GM19043 (cell line): Measurements from ENCODE around the gene ISG15.
A peak's percentile ranks its signal among the peaks of the same experiment; 100 is the strongest.

Source experiments
- ATAC-seq: cut with Tn5 transposase; IDR thresholded peaks from one replicate; pipeline ENCODE4 v1.9.1; 2021; ENCODE audit warnings: low read depth; ENCODE audit not compliant: unreplicated experiment

The ISG15 gene

DNA sequence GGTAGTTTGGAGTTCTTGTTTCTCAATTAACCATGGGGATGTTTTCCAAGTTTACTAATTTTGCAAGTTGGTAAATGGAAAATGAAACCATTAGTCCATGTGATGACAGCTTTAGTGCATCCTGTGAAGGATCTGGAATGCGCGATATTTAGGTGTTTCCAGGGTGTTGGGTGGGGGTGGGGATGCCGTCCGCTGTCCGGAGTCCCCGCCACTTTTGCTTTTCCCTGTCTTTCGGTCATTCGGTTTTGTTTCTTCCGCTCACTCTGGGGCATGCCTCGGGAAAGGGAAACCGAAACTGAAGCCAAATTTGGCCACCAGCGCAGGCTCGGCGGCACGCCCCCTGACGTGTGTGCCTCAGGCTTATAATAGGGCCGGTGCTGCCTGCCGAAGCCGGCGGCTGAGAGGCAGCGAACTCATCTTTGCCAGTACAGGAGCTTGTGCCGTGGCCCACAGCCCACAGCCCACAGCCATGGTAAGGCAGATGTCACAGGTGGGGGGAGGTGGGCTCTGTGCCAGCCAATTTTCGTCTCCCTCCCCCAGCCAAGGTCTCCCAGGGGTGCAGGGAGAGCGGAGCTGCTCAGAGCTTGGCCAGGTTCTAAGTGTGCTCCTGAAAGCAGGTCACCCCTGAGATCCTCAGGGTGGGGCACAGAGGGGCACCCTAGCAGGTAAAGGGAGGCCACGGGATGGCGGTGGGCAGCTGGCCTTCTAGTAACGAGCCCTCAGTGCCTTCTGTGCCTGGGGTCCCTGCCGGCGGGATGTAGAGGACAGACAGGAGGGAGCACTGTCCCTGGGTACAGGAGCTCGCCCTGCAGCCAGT, at the start of gene ISG15:
ISG15 (plus strand) TSS at position 393 of the 817 bp plus-strand sequence; CDS start at position 470, 77 bp downstream.
- ATAC-seq, result peak; percentile 86

DNA sequence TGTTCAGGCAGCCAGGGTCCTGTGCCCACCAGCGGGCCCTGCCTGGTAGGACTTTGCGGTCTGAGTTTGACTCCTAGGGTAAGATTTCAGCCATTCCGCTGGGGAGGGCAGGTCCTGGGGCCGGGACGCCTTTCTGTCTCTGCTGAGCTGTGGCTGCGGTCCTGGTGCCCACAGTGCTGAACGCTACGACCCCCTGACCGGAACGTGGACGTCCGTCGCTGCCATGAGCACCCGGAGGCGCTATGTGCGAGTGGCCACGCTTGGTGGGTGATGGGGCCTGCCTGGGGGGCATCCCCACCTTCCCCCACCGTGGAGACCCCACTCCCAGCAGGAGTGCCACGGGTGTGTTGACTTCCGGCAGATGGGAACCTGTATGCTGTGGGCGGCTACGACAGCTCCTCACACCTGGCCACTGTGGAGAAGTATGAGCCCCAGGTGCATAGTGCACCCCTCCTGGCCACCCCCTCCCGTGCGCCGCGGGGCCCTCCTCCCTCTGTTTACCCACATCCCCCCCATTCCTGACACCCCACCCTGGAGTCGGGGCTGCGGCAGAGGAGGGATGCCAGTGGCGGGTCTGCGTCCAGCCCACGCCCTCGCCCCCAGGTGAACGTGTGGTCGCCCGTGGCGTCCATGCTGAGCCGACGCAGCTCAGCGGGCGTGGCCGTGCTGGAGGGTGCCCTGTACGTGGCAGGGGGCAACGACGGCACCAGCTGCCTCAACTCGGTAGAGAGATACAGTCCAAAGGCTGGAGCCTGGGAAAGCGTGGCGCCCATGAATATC, 49.4 kb upstream of the ISG15 start:
- no peak for ATAC-seq

DNA sequence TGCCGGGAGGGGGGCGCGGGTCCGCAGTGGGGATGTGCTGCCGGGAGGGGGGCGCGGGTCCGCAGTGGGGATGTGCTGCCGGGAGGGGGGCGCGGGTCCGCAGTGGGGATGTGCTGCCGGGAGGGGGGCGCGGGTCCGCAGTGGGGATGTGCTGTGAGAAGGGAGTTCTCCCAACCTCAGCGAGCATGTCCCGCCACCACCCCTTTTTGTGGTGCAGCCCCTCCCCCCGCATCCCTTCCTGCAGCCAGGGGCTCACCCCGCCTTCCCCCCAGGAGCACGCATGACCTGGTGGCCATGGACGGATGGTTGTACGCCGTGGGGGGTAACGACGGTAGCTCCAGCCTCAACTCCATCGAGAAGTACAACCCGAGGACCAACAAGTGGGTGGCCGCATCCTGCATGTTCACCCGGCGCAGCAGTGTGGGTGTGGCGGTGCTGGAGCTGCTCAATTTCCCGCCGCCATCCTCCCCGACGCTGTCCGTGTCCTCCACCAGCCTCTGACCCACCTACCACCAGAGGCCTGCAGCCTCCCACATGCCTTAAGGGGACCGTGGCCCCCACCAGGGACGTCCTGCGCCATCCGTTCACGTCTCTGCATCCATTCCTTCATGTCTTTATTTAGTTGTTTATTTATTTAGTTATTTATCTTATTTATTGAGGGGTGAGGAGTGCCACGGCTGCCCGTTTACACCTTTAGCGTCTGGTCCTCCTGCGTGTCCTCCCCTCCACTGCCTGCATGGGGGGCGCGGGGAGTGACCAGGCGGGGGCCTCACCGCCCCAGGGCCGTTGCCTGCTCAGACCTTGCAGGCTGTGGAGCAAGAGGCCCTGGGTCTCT, 48.4 kb upstream of the ISG15 start:
- ATAC-seq, result no peak

DNA sequence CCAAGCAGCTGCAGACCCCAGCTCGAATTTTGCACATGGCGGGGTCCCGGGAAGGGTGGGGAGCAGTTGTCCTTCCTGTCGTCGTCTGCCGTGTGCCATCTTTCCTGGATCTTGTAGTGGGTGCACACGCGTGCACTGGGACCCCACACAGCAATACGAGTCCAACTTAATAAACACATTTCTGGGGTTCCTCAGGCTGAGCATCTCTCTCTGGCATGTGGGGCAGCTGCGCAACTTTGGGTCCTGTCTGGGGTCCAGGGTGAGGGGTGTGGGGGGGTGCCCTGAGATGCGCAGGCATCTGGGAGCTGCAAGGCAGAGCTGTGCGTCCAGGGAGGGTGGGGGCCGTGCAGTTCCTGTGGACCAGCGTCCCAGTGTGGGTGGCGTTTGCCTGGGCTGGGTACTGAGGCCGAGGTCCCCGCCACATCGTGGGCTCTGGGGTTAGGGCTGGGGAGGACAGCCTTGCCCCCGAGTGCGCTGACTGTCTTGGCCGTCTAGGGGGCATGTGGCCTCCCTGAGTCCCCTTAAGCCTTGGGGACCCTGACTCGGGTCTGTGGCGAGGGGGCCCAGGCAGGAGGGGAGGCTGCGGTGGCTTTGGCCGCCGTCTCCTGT, 47.7 kb upstream of the ISG15 start:
- ATAC-seq, result no peak

GRCh38 chr1:966135-966703, 47.1 kb upstream of the ISG15 start, which contains the start of gene PLEKHN1:
Gene PLEKHN1 (plus strand): TSS chr1:966482. CDS start chr1:966532, 50 bp downstream.
- no peak for ATAC-seq

- ATAC-seq, result peak; percentile 58
Measured at GRCh38 chr1:966704-967300, 46.5 kb upstream of the ISG15 start.

DNA sequence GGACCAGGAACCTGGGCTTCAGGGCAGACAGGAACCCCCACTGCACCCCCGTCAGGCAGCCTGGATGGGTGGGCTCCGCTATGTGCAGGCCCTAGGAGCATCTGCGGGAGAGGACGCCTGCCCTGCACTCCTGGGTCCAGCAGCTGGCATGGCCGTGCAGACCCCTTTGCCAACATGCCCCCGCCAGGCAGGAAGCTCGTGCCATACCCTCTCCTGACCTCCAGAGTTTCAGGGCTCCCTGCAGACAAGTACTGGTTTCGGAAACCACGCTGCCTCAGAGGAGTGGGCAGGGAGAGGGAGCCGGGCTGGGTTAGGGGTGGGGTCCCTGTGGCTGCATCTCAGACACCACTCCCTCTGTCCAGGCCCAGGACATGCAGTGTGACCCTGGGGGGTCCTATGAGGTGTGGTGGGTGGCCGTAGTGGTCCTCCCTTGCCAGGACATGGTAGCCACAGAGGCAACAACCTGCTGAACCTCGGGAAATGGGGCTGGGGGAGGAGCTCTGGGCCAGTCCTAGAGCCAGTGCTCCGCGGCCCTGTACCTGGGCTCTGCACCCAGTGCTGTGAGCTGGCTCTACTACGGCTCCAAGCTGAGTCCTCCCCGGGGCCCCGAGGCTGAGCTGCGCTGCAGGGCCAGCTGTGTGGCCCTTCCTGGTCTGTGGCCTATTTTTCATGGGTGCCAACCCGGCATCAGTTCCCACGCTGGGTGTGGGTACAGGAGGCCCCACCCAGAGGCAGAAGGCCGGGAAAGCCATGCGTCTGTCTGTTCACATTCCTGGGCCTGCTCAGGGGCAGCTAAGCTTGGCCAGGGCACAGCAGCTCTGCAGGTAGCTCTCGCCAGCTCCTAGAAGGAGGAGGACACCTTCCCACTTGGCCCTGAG, 45.6 kb upstream of the ISG15 start:
- no peak for ATAC-seq

DNA sequence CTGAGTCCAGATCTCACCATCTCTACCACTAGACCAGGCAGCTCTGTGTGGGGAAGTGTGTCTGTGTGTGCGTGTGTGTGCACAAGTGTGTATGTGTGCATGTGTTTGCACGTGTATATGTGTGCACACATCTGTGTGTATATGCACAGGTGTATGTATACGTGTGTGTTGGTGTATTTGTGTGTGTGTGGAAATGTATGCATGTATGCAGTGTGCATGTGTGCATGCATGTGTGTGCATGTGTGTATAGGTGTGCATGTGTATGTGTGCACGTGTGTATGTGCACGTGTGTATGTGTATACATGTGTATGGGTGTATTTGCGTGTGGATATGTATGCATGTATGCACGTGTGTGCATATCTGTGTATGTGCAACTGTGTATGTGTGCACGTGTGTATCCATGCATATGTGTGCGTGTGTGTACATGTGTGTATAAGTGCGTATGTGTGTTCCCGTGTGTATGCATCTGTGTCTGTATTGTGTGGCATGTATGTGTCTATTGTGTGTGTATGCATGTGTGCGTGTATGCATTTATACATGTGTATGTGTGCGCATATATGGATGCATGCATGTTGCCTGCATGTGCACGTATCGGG, 43.9 kb upstream of the ISG15 start:
- ATAC-seq, result no peak

GRCh38 chr1:970242-970972, 42.9 kb upstream of the ISG15 start:
- no peak for ATAC-seq

GRCh38 chr1:970973-971730, 42.1 kb upstream of the ISG15 start:
- no peak for ATAC-seq

GRCh38 chr1:971751-972506, 41.4 kb upstream of the ISG15 start:
- ATAC-seq, result no peak

- no peak for ATAC-seq
Measured at GRCh38 chr1:972726-973458, 40.4 kb upstream of the ISG15 start.

GRCh38 chr1:973459-974292, 39.6 kb upstream of the ISG15 start:
- ATAC-seq, result no peak

DNA sequence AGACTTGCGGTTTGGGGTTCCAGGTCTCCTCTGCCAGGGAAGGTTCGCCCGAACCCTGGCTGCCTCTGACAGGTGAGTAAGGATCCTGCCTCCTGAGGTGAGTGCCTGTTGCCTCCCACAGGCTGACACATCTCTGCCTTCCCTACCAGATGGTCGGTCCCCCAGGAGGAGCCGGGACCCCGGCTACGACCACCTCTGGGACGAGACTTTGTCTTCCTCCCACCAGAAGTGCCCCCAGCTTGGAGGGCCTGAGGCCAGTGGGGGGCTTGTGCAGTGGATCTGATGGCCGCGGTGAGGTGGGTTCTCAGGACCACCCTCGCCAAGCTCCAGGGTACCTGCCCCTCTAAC, 39.0 kb upstream of the ISG15 start:
- no peak for ATAC-seq
